IPS-15b (cell line): Measurements from ENCODE around the gene KLF16.

Experiments used
- H3K27me3 ChIP-seq: one replicate; pipeline ENCODE4 v1.6.1; 2013; ENCODE audit warnings: low read length; ENCODE audit not compliant: control insufficient read depth, insufficient read depth
- H3K36me3 ChIP-seq: one replicate; pipeline ENCODE4 v1.6.1; 2013; ENCODE audit warnings: low read length; ENCODE audit not compliant: control insufficient read depth, insufficient read depth
- H3K4me1 ChIP-seq: one replicate; pipeline ENCODE4 v1.6.1; 2013; ENCODE audit warnings: mild to moderate bottlenecking, low read length; ENCODE audit not compliant: control insufficient read depth, insufficient read depth
- H3K4me3 ChIP-seq: one replicate; pipeline ENCODE4 v1.5.1; 2013; ENCODE audit warnings: low read depth, low read length
- H3K9ac ChIP-seq: one replicate; pipeline ENCODE4 v1.6.1; 2013; ENCODE audit warnings: low read depth, mild to moderate bottlenecking, low read length
- H3K9me3 ChIP-seq: one replicate; pipeline ENCODE4 v1.6.1; 2013; ENCODE audit warnings: mild to moderate bottlenecking, low read length; ENCODE audit not compliant: control insufficient read depth, insufficient read depth

KLF16 gene

GRCh38 chr19:1863638-1864479, 480 bp upstream of the KLF16 start:
- Histone ChIP-seq H3K4me3 (peak overlapping the region; percentile 70), H3K36me3 (no peaks in the 10 kb centered on the region), H3K27me3 (peaks cover 13% of the 10 kb centered on the region), H3K9me3 (no peaks in the 10 kb centered on the region), H3K9ac (peak overlapping the region; percentile 83), H3K4me1 (peaks cover 9% of the 10 kb centered on the region)

- H3K9ac ChIP-seq = peak overlapping the region; percentile 73
- H3K9me3 ChIP-seq = no peaks in the 10 kb centered on the region
- peaks cover 9% of the 10 kb centered on the region for H3K4me1 ChIP-seq
- H3K4me3 ChIP-seq = peak overlapping the region; percentile 81
- H3K36me3 ChIP-seq = no peaks in the 10 kb centered on the region
- peaks cover 13% of the 10 kb centered on the region for H3K27me3 ChIP-seq
These were observed 703 bp downstream of the KLF16 start for GRCh38 chr19:1862424-1863327.

GRCh38 chr19:1862068-1862423, 1.3 kb downstream of the KLF16 start:
- Histone ChIP-seq H3K9ac (peak overlapping the region; percentile 73), H3K27me3 (peaks cover 13% of the 10 kb centered on the region), H3K36me3 (no peaks in the 10 kb centered on the region), H3K9me3 (no peaks in the 10 kb centered on the region), H3K4me3 (peak overlapping the region; percentile 81), H3K4me1 (peaks cover 9% of the 10 kb centered on the region)

GRCh38 chr19:1861599-1862031, 1.8 kb downstream of the KLF16 start:
- H3K36me3 ChIP-seq = no peaks in the 10 kb centered on the region
- peak overlapping the region; percentile 73 for H3K9ac ChIP-seq
- peak overlapping the region; percentile 81 for H3K4me3 ChIP-seq
- peaks cover 9% of the 10 kb centered on the region for H3K4me1 ChIP-seq
- H3K9me3 ChIP-seq = no peaks in the 10 kb centered on the region
- H3K27me3 ChIP-seq = peaks cover 13% of the 10 kb centered on the region

GRCh38 chr19:1860821-1861598, 2.4 kb downstream of the KLF16 start:
- Histone ChIP-seq H3K4me1 (peaks cover 11% of the 10 kb centered on the region), H3K9me3 (no peaks in the 10 kb centered on the region), H3K27me3 (peaks cover 13% of the 10 kb centered on the region), H3K9ac (no peak overlapping the region), H3K36me3 (no peaks in the 10 kb centered on the region), H3K4me3 (peak overlapping the region; percentile 81)

GRCh38 chr19:1860042-1860775, 3.2 kb downstream of the KLF16 start:
- peaks cover 10% of the 10 kb centered on the region for H3K4me1 ChIP-seq
- H3K9ac ChIP-seq = no peak overlapping the region
- no peaks in the 10 kb centered on the region for H3K36me3 ChIP-seq
- peak overlapping the region; percentile 81 for H3K4me3 ChIP-seq
- peaks cover 13% of the 10 kb centered on the region for H3K27me3 ChIP-seq
- no peaks in the 10 kb centered on the region for H3K9me3 ChIP-seq

GRCh38 chr19:1859331-1859781, 4.0 kb downstream of the KLF16 start:
- Histone ChIP-seq H3K9ac (no peak overlapping the region), H3K9me3 (no peaks in the 10 kb centered on the region), H3K36me3 (no peaks in the 10 kb centered on the region), H3K4me1 (peaks cover 10% of the 10 kb centered on the region), H3K4me3 (peak overlapping the region; percentile 46), H3K27me3 (peaks cover 13% of the 10 kb centered on the region)

GRCh38 chr19:1858412-1859081, 4.8 kb downstream of the KLF16 start:
- Histone ChIP-seq H3K9me3 (no peaks in the 10 kb centered on the region), H3K36me3 (peaks cover 3% of the 10 kb centered on the region), H3K4me3 (no peak overlapping the region), H3K9ac (no peak overlapping the region), H3K4me1 (peaks cover 10% of the 10 kb centered on the region), H3K27me3 (peaks cover 13% of the 10 kb centered on the region)

- H3K9me3 ChIP-seq = no peaks in the 10 kb centered on the region
- peak overlapping the region; percentile 61 for H3K4me3 ChIP-seq
- H3K36me3 ChIP-seq = peaks cover 3% of the 10 kb centered on the region
- H3K9ac ChIP-seq = no peak overlapping the region
- peaks cover 13% of the 10 kb centered on the region for H3K27me3 ChIP-seq
- H3K4me1 ChIP-seq = peaks cover 10% of the 10 kb centered on the region
These were observed 5.6 kb downstream of the KLF16 start for GRCh38 chr19:1857648-1858326.
